HEK293 (cell line): Measurements from ENCODE around the gene SLCO1B3.

Experiments used
- CTCF ChIA-PET: fragments of 350-600 bp; formaldehyde crosslinking; extraction: SDS; loops from one replicate; lab custom pipeline; 2021; ENCODE audit warnings: antibody characterized with exemption; lab: Yijun Ruan, JAX
- POLR2A ChIA-PET: fragments of 300-600 bp; formaldehyde crosslinking; extraction: SDS; loops from one replicate; lab custom pipeline; 2020; ENCODE audit warnings: antibody characterized with exemption, inconsistent platforms; lab: Yijun Ruan, JAX
- H3K27ac ChIP-seq: fragments of 200-500 bp; sonication (Bioruptor generic); 2 replicates; pipeline ENCODE4 v1.5.1; 2014; ENCODE audit warnings: low read depth, low read length, control low read depth, inconsistent platforms; ENCODE audit errors: extremely low read depth
- H3K36me3 ChIP-seq, 2 experiments: fragments of 200-500 bp in 1 of 2; sonication (Bioruptor generic) in 1 of 2; 1 replicate in 1 of 2; 2 replicates in 1 of 2; pipeline ENCODE4 v1.5.1; 2014 to 2017; ENCODE audit warnings: inconsistent platforms in 2 of 2, low read length in 2 of 2; ENCODE audit not compliant: control insufficient read depth in 2 of 2, insufficient read depth in 1 of 2
- H3K4me1 ChIP-seq: fragments of 200-500 bp; sonication (Bioruptor generic); 2 replicates; pipeline ENCODE4 v1.5.1; 2014; ENCODE audit warnings: mild to moderate bottlenecking, low read length, inconsistent platforms; ENCODE audit not compliant: control insufficient read depth, insufficient read depth
- H3K4me3 ChIP-seq: 2 replicates; pipeline ENCODE4 v1.5.1; 2011; ENCODE audit warnings: low read depth, mild to moderate bottlenecking, control low read depth, low read length, moderate library complexity
- H3K9me3 ChIP-seq: fragments of 200-500 bp; sonication (Bioruptor generic); 2 replicates; pipeline ENCODE4 v1.5.1; 2014; ENCODE audit warnings: low read depth, low read length, inconsistent platforms; ENCODE audit not compliant: control insufficient read depth, insufficient read depth
- MZF1 ChIP-seq: fragments of 450-650 bp; formaldehyde crosslinking; IDR thresholded peaks from 2 replicates; pipeline ENCODE4 v1.5.1; 2017; ENCODE audit warnings: missing biosample characterization, missing genetic modification characterization, borderline replicate concordance
- YY2 ChIP-seq: fragments of 450-650 bp; formaldehyde crosslinking; IDR thresholded peaks from 2 replicates; pipeline ENCODE4 v1.5.1; 2016; ENCODE audit warnings: missing biosample characterization, missing genetic modification characterization
- ZEB2 ChIP-seq: fragments of 450-650 bp; formaldehyde crosslinking; IDR thresholded peaks from 2 replicates; pipeline ENCODE4 v1.5.1; 2016; ENCODE audit warnings: missing biosample characterization, missing genetic modification characterization
- ZNF10 ChIP-seq: fragments of 450-650 bp; formaldehyde crosslinking; IDR thresholded peaks from 2 replicates; pipeline ENCODE4 v1.5.1; 2017; ENCODE audit warnings: missing biosample characterization, missing genetic modification characterization
- ZNF140 ChIP-seq: fragments of 450-650 bp; formaldehyde crosslinking; IDR thresholded peaks from 2 replicates; pipeline ENCODE4 v1.5.1; 2016; ENCODE audit warnings: missing biosample characterization, missing genetic modification characterization
- ZNF239 ChIP-seq: fragments of 450-650 bp; formaldehyde crosslinking; IDR thresholded peaks from 2 replicates; pipeline ENCODE4 v1.5.1; 2016; ENCODE audit warnings: missing biosample characterization, missing genetic modification characterization
- ZNF354C ChIP-seq: fragments of 450-650 bp; formaldehyde crosslinking; IDR thresholded peaks from 2 replicates; pipeline ENCODE4 v1.5.1; 2016; ENCODE audit warnings: missing biosample characterization, missing genetic modification characterization, low read depth, borderline replicate concordance
- ZNF416 ChIP-seq: fragments of 450-650 bp; formaldehyde crosslinking; IDR thresholded peaks from 2 replicates; pipeline ENCODE4 v1.5.1; 2016; ENCODE audit warnings: missing biosample characterization, missing genetic modification characterization
- ZNF561 ChIP-seq: fragments of 450-650 bp; IDR thresholded peaks from 2 replicates; pipeline ENCODE4 v1.5.1; 2018; ENCODE audit warnings: missing biosample characterization, missing genetic modification characterization, borderline replicate concordance
- ZNF585B ChIP-seq: fragments of 450-650 bp; formaldehyde crosslinking; IDR thresholded peaks from 2 replicates; pipeline ENCODE4 v1.5.1; 2016; ENCODE audit warnings: missing biosample characterization, missing genetic modification characterization
- ZNF624 ChIP-seq: fragments of 450-650 bp; formaldehyde crosslinking; IDR thresholded peaks from 2 replicates; pipeline ENCODE4 v1.5.1; 2017; ENCODE audit warnings: missing biosample characterization, missing genetic modification characterization
- ZNF626 ChIP-seq: fragments of 450-650 bp; sonication (Bioruptor Pico); formaldehyde crosslinking; IDR thresholded peaks from 2 replicates; pipeline ENCODE4 v1.5.1; 2018; ENCODE audit warnings: missing biosample characterization, missing genetic modification characterization, inconsistent platforms
- ZNF629 ChIP-seq: fragments of 450-650 bp; formaldehyde crosslinking; IDR thresholded peaks from 2 replicates; pipeline ENCODE4 v1.5.1; 2017; ENCODE audit warnings: missing biosample characterization, missing genetic modification characterization
- ZNF785 ChIP-seq: fragments of 450-650 bp; formaldehyde crosslinking; IDR thresholded peaks from 2 replicates; pipeline ENCODE4 v1.5.1; 2016; ENCODE audit warnings: missing biosample characterization, missing genetic modification characterization
- ZNF837 ChIP-seq: fragments of 450-650 bp; formaldehyde crosslinking; IDR thresholded peaks from 2 replicates; pipeline ENCODE4 v1.5.1; 2016; ENCODE audit warnings: missing biosample characterization, missing genetic modification characterization
- TF ChIP-seq, protein P1 (sequence below): fragments of 450-650 bp; formaldehyde crosslinking; IDR thresholded peaks from 2 replicates; pipeline ENCODE4 v1.5.1; 2016; ENCODE audit warnings: missing biosample characterization, missing genetic modification characterization
- TF ChIP-seq, protein P2 (sequence below): fragments of 450-650 bp; formaldehyde crosslinking; optimal IDR thresholded peaks from 2 replicates; pipeline ENCODE3; 2016; ENCODE audit warnings: missing biosample characterization, mild to moderate bottlenecking, missing genetic modification characterization
- TF ChIP-seq, protein P3 (sequence below): fragments of 450-650 bp; formaldehyde crosslinking; conservative IDR thresholded peaks from 2 replicates; pipeline ENCODE4 v1.5.1; 2016; ENCODE audit warnings: low read depth, missing biosample characterization, missing genetic modification characterization

SLCO1B3 gene, protein sequence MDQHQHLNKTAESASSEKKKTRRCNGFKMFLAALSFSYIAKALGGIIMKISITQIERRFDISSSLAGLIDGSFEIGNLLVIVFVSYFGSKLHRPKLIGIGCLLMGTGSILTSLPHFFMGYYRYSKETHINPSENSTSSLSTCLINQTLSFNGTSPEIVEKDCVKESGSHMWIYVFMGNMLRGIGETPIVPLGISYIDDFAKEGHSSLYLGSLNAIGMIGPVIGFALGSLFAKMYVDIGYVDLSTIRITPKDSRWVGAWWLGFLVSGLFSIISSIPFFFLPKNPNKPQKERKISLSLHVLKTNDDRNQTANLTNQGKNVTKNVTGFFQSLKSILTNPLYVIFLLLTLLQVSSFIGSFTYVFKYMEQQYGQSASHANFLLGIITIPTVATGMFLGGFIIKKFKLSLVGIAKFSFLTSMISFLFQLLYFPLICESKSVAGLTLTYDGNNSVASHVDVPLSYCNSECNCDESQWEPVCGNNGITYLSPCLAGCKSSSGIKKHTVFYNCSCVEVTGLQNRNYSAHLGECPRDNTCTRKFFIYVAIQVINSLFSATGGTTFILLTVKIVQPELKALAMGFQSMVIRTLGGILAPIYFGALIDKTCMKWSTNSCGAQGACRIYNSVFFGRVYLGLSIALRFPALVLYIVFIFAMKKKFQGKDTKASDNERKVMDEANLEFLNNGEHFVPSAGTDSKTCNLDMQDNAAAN

GRCh38 chr12:20810487-20810886 is at the start of gene SLCO1B3:
Gene SLCO1B3 (plus strand): TSS chr12:20810705. CDS start chr12:20815739, 5,034 bp downstream.
- no peak within 1 kb of the TSS for H3K27ac ChIP-seq
- H3K4me1 ChIP-seq = no peaks in the 10 kb centered on the region
- H3K4me3 ChIP-seq = no peak within 1 kb of the TSS
- POLR2A ChIA-PET = no interaction called here
- no peaks in the 10 kb centered on the region for H3K9me3 ChIP-seq
- TF ChIP-seq ZEB2 (tag by site-specific recombination) (no peak), ZNF626 (tag by site-specific recombination) (no peak), ZNF624 (tag by site-specific recombination) (no peak), ZNF354C (no peak), ZNF837 (tag by site-specific recombination) (no peak), ZNF10 (tag by site-specific recombination) (no peak), ZNF785 (no peak), ZNF416 (tag by site-specific recombination) (no peak), ZNF585B (tag by site-specific recombination) (no peak), MZF1 (tag by site-specific recombination) (no peak)
- TF ChIP-seq, protein P1, sequence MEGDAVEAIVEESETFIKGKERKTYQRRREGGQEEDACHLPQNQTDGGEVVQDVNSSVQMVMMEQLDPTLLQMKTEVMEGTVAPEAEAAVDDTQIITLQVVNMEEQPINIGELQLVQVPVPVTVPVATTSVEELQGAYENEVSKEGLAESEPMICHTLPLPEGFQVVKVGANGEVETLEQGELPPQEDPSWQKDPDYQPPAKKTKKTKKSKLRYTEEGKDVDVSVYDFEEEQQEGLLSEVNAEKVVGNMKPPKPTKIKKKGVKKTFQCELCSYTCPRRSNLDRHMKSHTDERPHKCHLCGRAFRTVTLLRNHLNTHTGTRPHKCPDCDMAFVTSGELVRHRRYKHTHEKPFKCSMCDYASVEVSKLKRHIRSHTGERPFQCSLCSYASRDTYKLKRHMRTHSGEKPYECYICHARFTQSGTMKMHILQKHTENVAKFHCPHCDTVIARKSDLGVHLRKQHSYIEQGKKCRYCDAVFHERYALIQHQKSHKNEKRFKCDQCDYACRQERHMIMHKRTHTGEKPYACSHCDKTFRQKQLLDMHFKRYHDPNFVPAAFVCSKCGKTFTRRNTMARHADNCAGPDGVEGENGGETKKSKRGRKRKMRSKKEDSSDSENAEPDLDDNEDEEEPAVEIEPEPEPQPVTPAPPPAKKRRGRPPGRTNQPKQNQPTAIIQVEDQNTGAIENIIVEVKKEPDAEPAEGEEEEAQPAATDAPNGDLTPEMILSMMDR (tag by site-specific recombination) = no peak
- TF ChIP-seq, protein P2, sequence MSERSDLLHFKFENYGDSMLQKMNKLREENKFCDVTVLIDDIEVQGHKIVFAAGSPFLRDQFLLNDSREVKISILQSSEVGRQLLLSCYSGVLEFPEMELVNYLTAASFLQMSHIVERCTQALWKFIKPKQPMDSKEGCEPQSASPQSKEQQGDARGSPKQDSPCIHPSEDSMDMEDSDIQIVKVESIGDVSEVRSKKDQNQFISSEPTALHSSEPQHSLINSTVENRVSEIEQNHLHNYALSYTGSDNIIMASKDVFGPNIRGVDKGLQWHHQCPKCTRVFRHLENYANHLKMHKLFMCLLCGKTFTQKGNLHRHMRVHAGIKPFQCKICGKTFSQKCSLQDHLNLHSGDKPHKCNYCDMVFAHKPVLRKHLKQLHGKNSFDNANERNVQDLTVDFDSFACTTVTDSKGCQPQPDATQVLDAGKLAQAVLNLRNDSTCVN (tag by site-specific recombination) = no peak
- TF ChIP-seq, protein P3, sequence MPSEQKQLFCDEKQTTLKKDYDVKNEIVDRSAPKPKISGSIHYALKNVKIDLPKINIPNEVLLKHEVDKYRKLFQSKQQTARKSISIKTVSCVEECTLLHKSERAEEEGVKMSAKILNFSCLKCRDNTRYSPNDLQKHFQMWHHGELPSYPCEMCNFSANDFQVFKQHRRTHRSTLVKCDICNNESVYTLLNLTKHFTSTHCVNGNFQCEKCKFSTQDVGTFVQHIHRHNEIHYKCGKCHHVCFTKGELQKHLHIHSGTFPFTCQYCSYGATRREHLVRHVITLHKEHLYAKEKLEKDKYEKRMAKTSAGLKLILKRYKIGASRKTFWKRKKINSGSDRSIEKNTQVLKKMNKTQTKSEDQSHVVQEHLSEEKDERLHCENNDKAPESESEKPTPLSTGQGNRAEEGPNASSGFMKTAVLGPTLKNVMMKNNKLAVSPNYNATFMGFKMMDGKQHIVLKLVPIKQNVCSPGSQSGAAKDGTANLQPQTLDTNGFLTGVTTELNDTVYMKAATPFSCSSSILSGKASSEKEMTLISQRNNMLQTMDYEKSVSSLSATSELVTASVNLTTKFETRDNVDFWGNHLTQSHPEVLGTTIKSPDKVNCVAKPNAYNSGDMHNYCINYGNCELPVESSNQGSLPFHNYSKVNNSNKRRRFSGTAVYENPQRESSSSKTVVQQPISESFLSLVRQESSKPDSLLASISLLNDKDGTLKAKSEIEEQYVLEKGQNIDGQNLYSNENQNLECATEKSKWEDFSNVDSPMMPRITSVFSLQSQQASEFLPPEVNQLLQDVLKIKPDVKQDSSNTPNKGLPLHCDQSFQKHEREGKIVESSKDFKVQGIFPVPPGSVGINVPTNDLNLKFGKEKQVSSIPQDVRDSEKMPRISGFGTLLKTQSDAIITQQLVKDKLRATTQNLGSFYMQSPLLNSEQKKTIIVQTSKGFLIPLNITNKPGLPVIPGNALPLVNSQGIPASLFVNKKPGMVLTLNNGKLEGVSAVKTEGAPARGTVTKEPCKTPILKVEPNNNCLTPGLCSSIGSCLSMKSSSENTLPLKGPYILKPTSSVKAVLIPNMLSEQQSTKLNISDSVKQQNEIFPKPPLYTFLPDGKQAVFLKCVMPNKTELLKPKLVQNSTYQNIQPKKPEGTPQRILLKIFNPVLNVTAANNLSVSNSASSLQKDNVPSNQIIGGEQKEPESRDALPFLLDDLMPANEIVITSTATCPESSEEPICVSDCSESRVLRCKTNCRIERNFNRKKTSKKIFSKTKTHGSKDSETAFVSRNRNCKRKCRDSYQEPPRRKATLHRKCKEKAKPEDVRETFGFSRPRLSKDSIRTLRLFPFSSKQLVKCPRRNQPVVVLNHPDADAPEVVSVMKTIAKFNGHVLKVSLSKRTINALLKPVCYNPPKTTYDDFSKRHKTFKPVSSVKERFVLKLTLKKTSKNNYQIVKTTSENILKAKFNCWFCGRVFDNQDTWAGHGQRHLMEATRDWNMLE (tag by site-specific recombination) = no peak
- no peaks in the 10 kb centered on the region for H3K36me3 ChIP-seq
- CTCF ChIA-PET = no interaction called here

DNA sequence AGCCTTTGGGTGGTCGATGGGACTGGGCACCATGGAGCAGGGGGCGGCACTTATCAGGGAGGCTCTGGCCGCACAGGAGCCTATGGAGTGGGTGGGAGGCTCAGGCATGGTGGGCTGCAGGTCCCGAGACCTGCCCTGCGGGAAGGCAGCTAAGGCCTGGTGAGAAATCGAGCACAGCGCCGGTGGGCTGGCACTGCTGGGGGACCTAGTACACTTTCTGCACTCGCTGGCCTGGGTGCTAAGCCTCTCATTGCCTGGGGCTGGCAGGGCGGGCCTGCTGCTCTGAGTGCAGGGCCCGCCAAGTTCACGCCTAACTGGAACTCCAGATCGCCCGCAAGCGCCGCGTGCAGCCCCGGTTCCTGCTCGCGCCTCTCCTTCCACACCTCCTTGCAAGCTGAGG is 33.1 kb upstream of the SLCO1B3 start:
- ChIA-PET POLR2A (no interaction called here), CTCF (no interaction called here)
- H3K4me1 ChIP-seq = no peaks in the 10 kb centered on the region
- no peak overlapping the region for H3K4me3 ChIP-seq
- H3K36me3 ChIP-seq = no peaks in the 10 kb centered on the region
- no peak for TF ChIP-seq ZNF239 (tag by site-specific recombination)
- no peak for TF ChIP-seq ZNF629
- TF ChIP-seq YY2 = no peak
- TF ChIP-seq ZNF140 = no peak
- no peak for TF ChIP-seq ZNF561 (tag by site-specific recombination)
- TF ChIP-seq ZNF785 = no peak
- H3K9me3 ChIP-seq = no peaks in the 10 kb centered on the region
- H3K27ac ChIP-seq = no peak overlapping the region
